PC-3 (cell line): Measurements from ENCODE around the gene PRRG4.

Experiments used
- CTCF ChIP-seq: fragments of 300-600 bp; sonication (generic); conservative IDR thresholded peaks from 2 replicates; pipeline ENCODE4 v1.5.1; 2017; ENCODE audit warnings: antibody characterized with exemption, low read depth, mild to moderate bottlenecking, low read length
- EZH2phosphoT487 ChIP-seq: fragments of 300-600 bp; sonication (generic); IDR thresholded peaks from 2 replicates; pipeline ENCODE4 v1.6.1; 2018; ENCODE audit warnings: mild to moderate bottlenecking, antibody characterized with exemption, low read length, borderline replicate concordance

DNA sequence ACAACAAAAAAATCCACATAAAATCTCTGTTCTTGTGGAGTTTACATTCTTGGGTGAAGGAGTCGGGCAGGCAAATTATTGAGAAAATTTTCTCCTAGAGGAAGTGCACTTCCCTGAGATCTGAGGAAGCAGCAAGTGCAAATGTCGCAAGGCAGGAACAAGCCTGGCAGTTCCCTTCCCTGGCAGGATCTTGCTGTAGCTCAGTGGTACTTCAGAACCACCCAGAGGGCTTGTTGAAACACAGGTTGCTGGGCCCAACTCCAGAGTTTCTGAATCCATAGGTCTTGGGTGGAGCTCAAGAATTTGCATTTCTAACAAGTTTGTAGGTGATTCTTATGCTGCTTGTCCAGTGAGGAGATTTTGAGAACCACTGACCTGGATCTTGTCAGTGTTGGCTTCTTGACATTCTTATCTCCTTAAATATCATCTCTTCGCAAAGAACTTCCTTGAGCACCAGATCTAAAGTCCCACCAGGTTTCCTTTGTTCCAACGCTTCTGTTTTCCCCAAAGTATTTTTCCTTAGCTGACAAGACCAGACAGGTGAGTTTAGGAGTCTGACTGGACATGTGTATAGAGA is 72.5 kb downstream of the PRRG4 start:
- TF ChIP-seq CTCF, result no peak
- no peak for TF ChIP-seq EZH2phosphoT487
